ENCODE results near the gene SPOCK1.

GRCh38 chr5:137148159-137148558 is 351.0 kb downstream of the SPOCK1 start:
- TF ChIP-seq CTCF (IDR thresholded peaks at IDR 0.05; ENCODE audit: borderline replicate concordance, extremely low read depth, low read length, poor library complexity, severe bottlenecking) (no peak), EZH2 (IDR thresholded peaks at IDR 0.05; ENCODE audit: borderline replicate concordance, low read depth, low read length, severe bottlenecking) (no peak)
